Measurements from ENCODE around the gene HBS1L. TPM values are rescaled to one million over a fixed set of nuclear protein-coding genes. Genes with fewer than 3 reads are reported as not detected.

Gene HBS1L
- total RNA-seq, 4 donors from 2014 or later = 30.1 to 55.1 (median 40.4) TPM

DNA sequence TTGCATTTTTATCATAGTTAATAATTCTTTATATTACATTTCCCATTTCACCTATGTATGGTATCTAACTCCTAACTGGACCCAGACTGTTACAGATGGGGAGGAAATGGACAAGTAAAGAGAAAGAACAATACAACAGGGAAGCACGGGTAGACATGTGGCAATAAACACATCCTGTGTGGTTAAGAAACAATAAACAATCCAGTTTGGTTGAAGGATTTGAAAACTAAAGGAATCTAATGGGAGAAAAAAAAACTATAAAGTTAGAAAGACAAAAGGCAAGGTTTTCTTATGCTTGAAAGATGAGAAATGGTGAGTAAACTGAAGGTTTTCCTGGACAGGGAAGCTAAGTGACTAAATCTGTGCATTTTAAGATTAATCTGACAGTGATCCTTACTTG lies 69.8 kb downstream of the HBS1L start:
- intact Hi-C loops (cut with DNase I; ENCODE audit: low total_unique reads) = no loop called here
- H3K4me3 ChIP-seq (ENCODE audit: low read depth, poor library complexity, severe bottlenecking) = no peak overlapping the region
- DNase-seq (ENCODE audit: low spot score in 2 of 2) = no peak
- 52 to 58% methylated on average over 1 of the region's 1 CpG for whole genome bisulfite sequencing, 2 donors
- no peak for TF ChIP-seq POLR2A (IDR thresholded peaks at IDR 0.05)
- TF ChIP-seq, protein P1, sequence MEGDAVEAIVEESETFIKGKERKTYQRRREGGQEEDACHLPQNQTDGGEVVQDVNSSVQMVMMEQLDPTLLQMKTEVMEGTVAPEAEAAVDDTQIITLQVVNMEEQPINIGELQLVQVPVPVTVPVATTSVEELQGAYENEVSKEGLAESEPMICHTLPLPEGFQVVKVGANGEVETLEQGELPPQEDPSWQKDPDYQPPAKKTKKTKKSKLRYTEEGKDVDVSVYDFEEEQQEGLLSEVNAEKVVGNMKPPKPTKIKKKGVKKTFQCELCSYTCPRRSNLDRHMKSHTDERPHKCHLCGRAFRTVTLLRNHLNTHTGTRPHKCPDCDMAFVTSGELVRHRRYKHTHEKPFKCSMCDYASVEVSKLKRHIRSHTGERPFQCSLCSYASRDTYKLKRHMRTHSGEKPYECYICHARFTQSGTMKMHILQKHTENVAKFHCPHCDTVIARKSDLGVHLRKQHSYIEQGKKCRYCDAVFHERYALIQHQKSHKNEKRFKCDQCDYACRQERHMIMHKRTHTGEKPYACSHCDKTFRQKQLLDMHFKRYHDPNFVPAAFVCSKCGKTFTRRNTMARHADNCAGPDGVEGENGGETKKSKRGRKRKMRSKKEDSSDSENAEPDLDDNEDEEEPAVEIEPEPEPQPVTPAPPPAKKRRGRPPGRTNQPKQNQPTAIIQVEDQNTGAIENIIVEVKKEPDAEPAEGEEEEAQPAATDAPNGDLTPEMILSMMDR (IDR thresholded peaks at IDR 0.05) = no peak

DNA sequence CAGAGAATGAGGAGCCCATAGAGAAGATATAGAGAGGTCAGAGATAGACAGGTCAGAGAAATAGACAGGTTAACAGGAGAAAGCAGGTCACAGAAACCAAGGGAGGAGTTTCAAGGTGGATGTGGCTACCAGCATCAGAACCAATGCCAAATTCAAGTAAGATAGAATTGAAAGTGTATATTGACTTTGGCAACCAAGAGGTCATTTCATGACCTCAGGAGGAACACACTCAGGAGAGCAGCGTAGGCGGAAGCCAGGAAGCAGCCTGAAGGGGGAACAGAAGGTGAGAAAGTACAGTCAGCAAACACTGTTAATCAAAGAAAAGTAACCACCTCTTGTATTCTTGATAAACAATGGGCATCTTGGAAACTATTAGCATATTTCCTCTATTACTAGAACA lies 70.8 kb downstream of the HBS1L start:
- H3K4me3 ChIP-seq (ENCODE audit: low read depth, poor library complexity, severe bottlenecking) = no peak overlapping the region
- no peak for DNase-seq (ENCODE audit: low spot score in 2 of 2)
- intact Hi-C loops (cut with DNase I; ENCODE audit: low total_unique reads) = no loop called here
- TF ChIP-seq POLR2A (IDR thresholded peaks at IDR 0.05) = no peak
- TF ChIP-seq, protein P1 (IDR thresholded peaks at IDR 0.05) = no peak
- WGBS, 2 donors = 80 to 81% methylated on average over 2 of the region's 2 CpGs

DNA sequence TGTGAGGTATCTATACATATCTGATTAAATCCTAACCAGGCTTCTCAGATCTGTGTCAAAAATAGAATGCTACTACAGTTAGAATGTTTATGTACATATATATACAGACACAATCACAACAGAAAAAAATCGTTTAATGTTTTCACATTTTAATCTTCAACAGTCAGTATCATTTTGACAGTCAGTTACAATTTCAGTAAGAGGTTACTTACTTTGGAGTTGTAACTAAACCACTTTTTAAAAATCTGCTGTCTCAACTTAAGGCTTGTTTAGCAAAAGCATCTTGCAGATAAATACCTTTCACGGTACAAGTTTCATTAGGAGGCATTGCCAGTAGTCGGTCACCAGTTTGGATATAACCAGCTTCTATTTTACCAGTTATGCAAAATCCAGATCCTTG lies 72.5 kb downstream of the HBS1L start:
- intact Hi-C loops (cut with DNase I; ENCODE audit: low total_unique reads) = no loop called here
- no peak for DNase-seq (ENCODE audit: low spot score in 2 of 2)
- WGBS, 2 donors = 87 to 92% methylated on average over 3 of the region's 3 CpGs
- TF ChIP-seq POLR2A (IDR thresholded peaks at IDR 0.05) = no peak
- TF ChIP-seq, protein P1 (IDR thresholded peaks at IDR 0.05) = no peak
- no peak overlapping the region for H3K4me3 ChIP-seq (ENCODE audit: low read depth, poor library complexity, severe bottlenecking)

DNA sequence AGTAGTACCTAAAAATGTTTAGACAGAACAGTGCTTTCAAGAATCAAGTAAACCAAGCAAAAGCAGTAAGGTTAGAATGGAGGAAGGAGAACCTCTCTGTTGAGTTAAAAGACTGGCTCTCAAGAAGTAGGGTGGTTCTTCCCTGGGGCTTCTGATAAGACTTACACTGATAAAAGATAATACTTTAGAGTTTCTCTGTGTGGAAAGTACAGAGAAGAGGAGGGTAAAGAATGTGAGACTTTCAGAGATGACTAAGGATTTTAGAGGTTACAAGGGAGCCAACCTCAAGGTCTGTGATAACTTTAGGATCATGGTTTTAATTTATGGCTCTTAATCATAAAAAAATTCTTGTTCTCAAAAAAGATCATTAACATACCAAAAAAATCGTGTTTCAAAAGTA lies 73.8 kb downstream of the HBS1L start:
- TF ChIP-seq, protein P1 (IDR thresholded peaks at IDR 0.05) = no peak
- no peak for TF ChIP-seq POLR2A (IDR thresholded peaks at IDR 0.05)
- intact Hi-C loops (cut with DNase I; ENCODE audit: low total_unique reads) = no loop called here
- no peak overlapping the region for H3K4me3 ChIP-seq (ENCODE audit: low read depth, poor library complexity, severe bottlenecking)
- 39 to 40% methylated on average over 1 of the region's 1 CpG for WGBS, 2 donors
- DNase-seq (ENCODE audit: low spot score in 2 of 2) = no peak

DNA sequence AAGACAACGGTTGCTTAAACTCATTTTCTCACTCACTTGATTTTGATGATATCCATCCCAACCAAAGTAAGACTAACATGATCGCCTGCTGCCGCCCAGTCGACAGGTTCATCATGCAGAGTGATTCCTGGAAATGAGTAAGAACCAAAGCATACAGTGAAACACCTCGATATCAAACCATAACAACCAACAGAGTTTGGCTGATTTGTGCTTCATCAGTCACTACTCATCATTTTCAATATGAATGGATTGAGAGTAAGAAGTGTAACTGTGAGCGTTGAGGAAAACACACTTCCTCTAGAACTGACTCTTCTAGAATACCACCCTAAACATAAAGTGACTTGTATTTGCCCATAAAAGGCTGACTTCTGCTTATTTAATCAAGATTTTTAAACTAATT lies 75.5 kb downstream of the HBS1L start:
- H3K4me3 ChIP-seq (ENCODE audit: low read depth, poor library complexity, severe bottlenecking) = no peak overlapping the region
- no peak for TF ChIP-seq POLR2A (IDR thresholded peaks at IDR 0.05)
- TF ChIP-seq, protein P1 (IDR thresholded peaks at IDR 0.05) = no peak
- WGBS, 2 donors = 91 to 95% methylated on average over 6 of the region's 6 CpGs
- no peak for DNase-seq (ENCODE audit: low spot score in 2 of 2)
- intact Hi-C loops (cut with DNase I; ENCODE audit: low total_unique reads) = no loop called here

DNA sequence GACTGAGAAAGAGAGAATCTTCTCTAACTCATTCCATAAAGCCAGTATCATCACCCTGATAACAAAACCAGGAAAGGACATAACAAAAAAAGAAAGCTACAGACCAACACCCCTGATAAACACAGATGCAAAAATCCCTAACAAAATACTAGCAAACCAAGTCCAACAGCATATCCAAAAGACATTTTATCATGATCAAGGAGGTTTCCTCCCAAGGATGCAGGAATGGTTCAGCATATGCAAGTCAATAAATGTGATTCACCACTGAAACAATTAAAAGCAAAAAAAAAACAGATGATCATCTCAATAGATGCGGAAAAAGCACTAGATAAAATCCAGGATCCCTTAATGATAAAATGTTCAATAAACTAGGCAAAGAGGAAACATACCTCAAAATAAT lies 80.3 kb downstream of the HBS1L start:
- DNase-seq (ENCODE audit: low spot score in 2 of 2) = no peak
- TF ChIP-seq, protein P1 (IDR thresholded peaks at IDR 0.05) = no peak
- no peak for TF ChIP-seq POLR2A (IDR thresholded peaks at IDR 0.05)
- WGBS, 2 donors = 91 to 97% methylated on average over 1 of the region's 1 CpG
- no peak overlapping the region for H3K4me3 ChIP-seq (ENCODE audit: low read depth, poor library complexity, severe bottlenecking)
- intact Hi-C loops (cut with DNase I; ENCODE audit: low total_unique reads) = no loop called here
